Gastroesophageal sphincter (tissue), 4 donors: Measurements from ENCODE around the gene ETFA. TPM values are rescaled to one million over a fixed set of nuclear protein-coding genes. Genes with fewer than 3 reads are reported as not detected.

Experiments
- ATAC-seq: fragments of 150-250 bp; one replicate; pipeline ENCODE4 v1.9.1; 2016; ENCODE audit warnings: mild to moderate bottlenecking, moderate library complexity
- H3K27ac ChIP-seq, 4 donors: fragments of 200-600 bp; sonication (generic) in 3 of 4; 1 replicate in 3 of 4; 2 replicates in 1 of 4; pipeline ENCODE4 v1.5.1; 2016 to 2019
- H3K27me3 ChIP-seq: fragments of 200-600 bp; sonication (generic); one replicate; pipeline ENCODE4 v1.5.1; 2019
- H3K36me3 ChIP-seq, 2 donors: fragments of 200-600 bp; sonication (generic); one replicate each; pipeline ENCODE4 v1.5.1; 2019; ENCODE audit warnings: control low read depth in 1 of 2
- H3K4me1 ChIP-seq, 3 donors: fragments of 200-600 bp; sonication (generic); 1 replicate in 2 of 3; 2 replicates in 1 of 3; pipeline ENCODE4 v1.5.1; 2016 to 2019; ENCODE audit warnings: control low read depth in 2 of 3
- H3K4me3 ChIP-seq, 2 donors: fragments of 200-600 bp; sonication (generic); one replicate each; pipeline ENCODE4 v1.5.1; 2019; ENCODE audit warnings: mild to moderate bottlenecking in 1 of 2, moderate library complexity in 1 of 2
- H3K9me3 ChIP-seq, 3 donors: fragments of 200-600 bp; sonication (generic); one replicate each; pipeline ENCODE4 v1.5.1; 2017 to 2019; ENCODE audit warnings: control low read depth in 2 of 3
- EP300 ChIP-seq: sonication (generic); formaldehyde crosslinking; IDR thresholded peaks from one replicate; pipeline ENCODE4 v1.6.1; 2017; ENCODE audit warnings: antibody characterized with exemption, mild to moderate bottlenecking
- POLR2A ChIP-seq, 2 donors: fragments of 450-650 bp; IDR thresholded peaks; one replicate each; pipeline ENCODE4 v1.6.1; 2017; ENCODE audit warnings: antibody characterized with exemption in 2 of 2, mild to moderate bottlenecking in 2 of 2, moderate library complexity in 1 of 2
- POLR2AphosphoS5 ChIP-seq: sonication (generic); formaldehyde crosslinking; IDR thresholded peaks from one replicate; pipeline ENCODE4 v1.6.1; 2017; ENCODE audit warnings: antibody characterized with exemption
- WGBS, 2 donors: methylation state at CpG; one replicate each; pipeline ENCODE4 v1.1.5; 2018; ENCODE audit warnings: low coverage in 1 of 2; 5-methylcytosine and 5-hydroxymethylcytosine counted together
- total RNA-seq, 4 donors: library from RNA; depleted of rRNA; stranded (reverse); fragments of >200 nt; gene quantifications; one replicate each; pipeline ENCODE4 v1.1.0, GENCODE V29; 2016
- TF ChIP-seq, protein P1 (sequence below), 4 experiments: fragments of 200-600 bp in 2 of 4; fragments of 450-650 bp in 2 of 4; sonication (generic) in 1 of 4; IDR thresholded peaks; one replicate each; pipeline ENCODE4 v1.5.1; 2017 to 2019; ENCODE audit warnings: antibody characterized with exemption in 4 of 4, mild to moderate bottlenecking in 2 of 4, moderate library complexity in 2 of 4

The ETFA gene
- total RNA-seq, 4 donors from 2014 or later: 113 to 168 (median 137) TPM

DNA sequence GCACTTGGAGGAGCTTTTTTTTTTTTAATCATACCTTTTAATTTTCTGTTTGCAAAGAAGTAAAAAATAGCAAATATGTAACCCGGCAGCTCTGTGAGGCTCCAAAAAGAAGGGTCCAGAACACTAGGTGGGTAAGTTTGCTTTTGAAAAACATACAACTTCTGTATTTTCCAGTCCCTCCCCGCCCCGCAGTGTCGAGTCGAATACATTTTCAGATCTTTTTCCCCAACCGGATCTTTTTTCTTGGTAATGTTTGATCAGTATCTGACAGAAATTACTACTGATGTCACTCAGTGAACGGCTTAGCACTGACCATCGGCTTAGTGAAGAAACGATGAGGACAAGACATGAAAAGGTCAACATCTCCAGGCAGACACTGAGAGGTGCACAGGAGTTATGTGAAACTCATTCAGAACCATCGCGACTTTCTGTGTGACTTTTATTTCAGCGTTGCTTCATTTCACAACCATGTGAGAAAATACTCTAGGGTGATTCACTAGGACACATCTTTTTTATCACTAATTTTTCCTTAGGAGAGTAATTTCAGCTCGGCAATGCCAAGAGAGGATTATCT lies 36.3 kb upstream of the ETFA start:
- peaks cover 0 to 2% of the 10 kb centered on the region in 2 donors for H3K36me3 ChIP-seq
- H3K9me3 ChIP-seq: no peaks in the 10 kb centered on the region
- ATAC-seq: no peak

DNA sequence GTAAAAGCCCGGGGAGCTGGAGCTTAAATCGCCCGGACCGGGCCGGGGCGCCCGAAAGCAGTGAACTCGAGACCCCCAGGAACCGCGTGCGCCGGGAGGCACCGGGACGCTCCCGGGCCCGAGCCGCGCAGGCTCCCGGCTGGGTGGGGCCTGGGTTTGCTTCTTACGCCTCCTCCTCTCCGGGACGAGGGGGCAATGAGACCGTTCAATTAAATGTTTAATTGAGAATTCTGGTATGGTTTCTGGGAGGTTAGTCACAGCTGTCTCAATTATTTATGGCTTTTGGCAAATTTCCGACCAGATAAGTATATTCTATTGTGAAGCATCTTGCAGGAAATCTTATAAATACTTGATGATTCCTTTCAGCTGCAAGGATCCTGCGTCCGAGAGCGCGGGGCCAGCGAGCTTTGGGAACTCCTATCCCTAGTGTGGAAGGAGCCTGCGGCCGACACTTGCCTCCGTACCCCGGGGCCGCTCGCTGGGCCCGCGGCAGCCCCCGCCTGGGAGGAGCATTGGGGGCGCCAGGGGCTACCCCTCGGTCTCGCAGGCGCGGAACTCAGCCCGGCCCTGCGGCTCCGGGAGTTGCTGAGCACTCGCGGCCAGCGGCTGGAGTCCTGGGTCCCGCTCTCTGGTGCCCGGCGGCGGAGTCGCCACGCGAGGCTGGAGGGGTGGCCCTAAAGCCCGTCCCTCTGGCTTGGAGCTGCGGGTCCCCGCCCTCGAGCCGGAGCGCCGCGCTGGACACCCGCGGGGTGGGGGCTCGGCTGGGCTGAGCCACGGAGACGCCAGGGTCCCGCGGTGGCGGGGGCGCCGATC lies 35.6 kb upstream of the ETFA start:
- H3K9me3 ChIP-seq: no peaks in the 10 kb centered on the region
- peak overlapping the region in 3 of 4 donors; percentile 73 to 80 (median 76) for H3K27ac ChIP-seq
- 0% methylated on average over 3 of the region's 74 CpGs; no CpG with 5 or more reads in 1 of the 2 donors for WGBS, 2 donors
- peak; percentile 54 for ATAC-seq
- peaks cover 56% of the 10 kb centered on the region for H3K27me3 ChIP-seq
- H3K36me3 ChIP-seq: peaks cover 0 to 9% of the 10 kb centered on the region in 2 donors
- TF ChIP-seq, protein P1, sequence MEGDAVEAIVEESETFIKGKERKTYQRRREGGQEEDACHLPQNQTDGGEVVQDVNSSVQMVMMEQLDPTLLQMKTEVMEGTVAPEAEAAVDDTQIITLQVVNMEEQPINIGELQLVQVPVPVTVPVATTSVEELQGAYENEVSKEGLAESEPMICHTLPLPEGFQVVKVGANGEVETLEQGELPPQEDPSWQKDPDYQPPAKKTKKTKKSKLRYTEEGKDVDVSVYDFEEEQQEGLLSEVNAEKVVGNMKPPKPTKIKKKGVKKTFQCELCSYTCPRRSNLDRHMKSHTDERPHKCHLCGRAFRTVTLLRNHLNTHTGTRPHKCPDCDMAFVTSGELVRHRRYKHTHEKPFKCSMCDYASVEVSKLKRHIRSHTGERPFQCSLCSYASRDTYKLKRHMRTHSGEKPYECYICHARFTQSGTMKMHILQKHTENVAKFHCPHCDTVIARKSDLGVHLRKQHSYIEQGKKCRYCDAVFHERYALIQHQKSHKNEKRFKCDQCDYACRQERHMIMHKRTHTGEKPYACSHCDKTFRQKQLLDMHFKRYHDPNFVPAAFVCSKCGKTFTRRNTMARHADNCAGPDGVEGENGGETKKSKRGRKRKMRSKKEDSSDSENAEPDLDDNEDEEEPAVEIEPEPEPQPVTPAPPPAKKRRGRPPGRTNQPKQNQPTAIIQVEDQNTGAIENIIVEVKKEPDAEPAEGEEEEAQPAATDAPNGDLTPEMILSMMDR (IDR thresholded peaks at IDR 0.05): no peak
- TF ChIP-seq POLR2A (IDR thresholded peaks at IDR 0.05): no peak
- no peak for TF ChIP-seq POLR2AphosphoS5
- TF ChIP-seq EP300: no peak
- H3K4me3 ChIP-seq: peak overlapping the region; percentile 31 to 62
- H3K4me1 ChIP-seq: peaks cover 0 to 36% (median 6%) of the 10 kb centered on the region in 3 donors

More for the DNA sequence above, 36.3 kb upstream of the ETFA start:
- peak overlapping the region; percentile 31 to 62 for H3K4me3 ChIP-seq
- TF ChIP-seq EP300 (no peak), POLR2AphosphoS5 (no peak), POLR2A (IDR thresholded peaks at IDR 0.05) (no peak)
- TF ChIP-seq, protein P1 (IDR thresholded peaks at IDR 0.05): no peak
- H3K27me3 ChIP-seq: peaks cover 49% of the 10 kb centered on the region
- 60 to 61% methylated on average over 10 to 13 of the region's 13 CpGs for WGBS, 2 donors
- peak overlapping the region in 2 of 4 donors; percentile 73 to 80 for H3K27ac ChIP-seq
- H3K4me1 ChIP-seq: peaks cover 0 to 31% (median 6%) of the 10 kb centered on the region in 3 donors

DNA sequence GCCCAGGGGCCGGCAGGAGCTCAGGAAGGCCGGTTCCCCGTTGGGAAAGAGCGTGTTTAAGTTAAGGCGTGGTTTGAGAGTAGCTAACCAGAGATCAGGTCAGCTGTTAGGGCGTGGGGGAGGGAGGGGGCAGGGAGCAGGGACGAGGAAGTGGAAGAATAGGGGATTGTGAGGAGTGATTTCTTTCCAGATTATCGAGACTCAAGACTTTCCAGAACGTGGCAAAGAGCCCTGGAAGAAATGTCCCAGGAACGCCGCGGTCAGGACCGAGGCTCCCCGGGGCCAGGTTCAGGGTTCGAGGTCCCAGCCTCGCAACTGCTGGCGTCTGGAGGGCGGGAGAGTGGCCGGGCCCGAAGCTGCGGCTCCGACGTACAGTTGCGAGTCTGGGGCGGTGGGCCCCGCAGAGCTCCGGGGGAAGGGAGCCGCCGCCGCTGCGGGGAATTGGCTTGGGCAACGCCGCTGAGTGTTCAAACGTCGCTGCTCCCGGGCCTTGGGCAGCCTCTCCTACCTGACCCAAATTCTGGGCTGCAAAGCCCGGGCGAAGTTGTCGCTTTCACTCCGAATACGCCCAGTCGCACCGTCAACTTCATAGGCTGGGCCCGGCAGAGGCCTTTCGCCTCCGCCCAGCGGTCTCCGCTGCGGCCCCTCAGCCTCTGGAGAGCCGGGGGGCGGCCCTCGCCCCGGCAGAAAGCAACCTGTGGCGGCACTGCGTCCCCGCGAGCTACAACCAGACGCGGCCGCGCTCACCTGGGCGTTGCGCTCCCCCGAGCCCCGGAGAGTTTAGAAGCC lies 34.8 kb upstream of the ETFA start:
- Histone ChIP-seq H3K9me3 (no peaks in the 10 kb centered on the region), H3K4me1 (peaks cover 0 to 44% (median 6%) of the 10 kb centered on the region in 3 donors), H3K36me3 (peaks cover 0 to 17% of the 10 kb centered on the region in 2 donors), H3K4me3 (peak overlapping the region; percentile 31 to 62), H3K27me3 (peaks cover 64% of the 10 kb centered on the region), H3K27ac (peak overlapping the region in 3 of 4 donors; percentile 73 to 80 (median 76))
- peak; percentile 46 for ATAC-seq
- WGBS, 2 donors: 2 to 17% methylated on average over 1 to 19 of the region's 65 CpGs
- TF ChIP-seq POLR2AphosphoS5: no peak
- no peak for TF ChIP-seq POLR2A (IDR thresholded peaks at IDR 0.05)
- TF ChIP-seq EP300: no peak
- TF ChIP-seq, protein P1 (IDR thresholded peaks at IDR 0.05): no peak

DNA sequence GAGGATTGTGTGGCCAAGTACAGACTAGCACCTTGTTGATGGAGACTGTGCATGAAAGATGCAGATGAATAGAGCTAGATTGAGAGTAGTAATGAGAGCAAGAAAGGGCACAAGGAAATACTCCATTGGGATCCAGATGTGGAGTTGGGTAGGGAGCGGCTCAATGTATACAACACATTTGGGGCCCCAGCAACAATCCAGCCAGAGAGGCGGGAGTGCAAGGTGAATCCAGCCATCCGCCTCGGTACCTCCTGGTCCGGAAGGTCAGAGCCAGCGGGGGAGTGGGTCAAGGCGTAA lies 34.3 kb upstream of the ETFA start:
- peaks cover 0 to 49% (median 6%) of the 10 kb centered on the region in 3 donors for H3K4me1 ChIP-seq
- peaks cover 0 to 23% of the 10 kb centered on the region in 2 donors for H3K36me3 ChIP-seq
- peaks cover 69% of the 10 kb centered on the region for H3K27me3 ChIP-seq
- H3K9me3 ChIP-seq: no peaks in the 10 kb centered on the region
- WGBS, 2 donors: 21 to 27% methylated on average over 3 to 6 of the region's 7 CpGs
- TF ChIP-seq POLR2A (IDR thresholded peaks at IDR 0.05) (no peak), POLR2AphosphoS5 (no peak)
- TF ChIP-seq, protein P1 (IDR thresholded peaks at IDR 0.05): no peak
- H3K27ac ChIP-seq: peak overlapping the region in 2 of 4 donors; percentile 73 to 80
- no peak for ATAC-seq
- peak overlapping the region in 1 of 2 donors; percentile 62 for H3K4me3 ChIP-seq
